OCI-LY1 (cell line): ENCODE results near the gene FHIP1A.

ENCODE experiments used
- H2AFZ ChIP-seq: fragments of 200-600 bp; sonication (generic), shearing (Covaris generic); 2 replicates; pipeline ENCODE4 v1.6.0; 2014; ENCODE audit warnings: antibody characterized with exemption, mild to moderate bottlenecking, low read length
- H3F3A ChIP-seq: fragments of 200-600 bp; sonication (generic), shearing (Covaris generic); 2 replicates; pipeline ENCODE4 v1.6.0; 2014; ENCODE audit warnings: mild to moderate bottlenecking, antibody characterized with exemption, low read length, moderate library complexity; ENCODE audit not compliant: insufficient read depth
- H3K27ac ChIP-seq: fragments of 200-600 bp; sonication (generic); 2 replicates; pipeline ENCODE4 v1.5.1; 2014; ENCODE audit warnings: low read length, mixed run types, mild to moderate bottlenecking, low read depth; ENCODE audit not compliant: poor library complexity, severe bottlenecking
- H3K27me3 ChIP-seq: fragments of 200-600 bp; sonication (generic); 2 replicates; pipeline ENCODE4 v1.6.0; 2014; ENCODE audit warnings: antibody characterized with exemption, mild to moderate bottlenecking, low read length, moderate library complexity; ENCODE audit not compliant: insufficient read depth
- H3K36me3 ChIP-seq: fragments of 200-600 bp; sonication (generic); 2 replicates; pipeline ENCODE4 v1.6.1; 2014; ENCODE audit warnings: mild to moderate bottlenecking, antibody characterized with exemption, low read length, moderate library complexity, mixed read lengths; ENCODE audit not compliant: insufficient read depth
- H3K4me1 ChIP-seq: fragments of 200-600 bp; sonication (generic); 2 replicates; pipeline ENCODE4 v1.5.1; 2014; ENCODE audit warnings: mild to moderate bottlenecking, low read length, moderate library complexity; ENCODE audit not compliant: insufficient read depth, severe bottlenecking
- H3K4me2 ChIP-seq: fragments of 200-600 bp; sonication (generic), shearing (Covaris generic); 2 replicates; pipeline ENCODE4 v1.6.1; 2014; ENCODE audit warnings: low read length
- H3K4me3 ChIP-seq: fragments of 200-600 bp; sonication (generic); 2 replicates; pipeline ENCODE4 v1.5.1; 2014; ENCODE audit warnings: low read length, low read depth, mild to moderate bottlenecking, mixed read lengths; ENCODE audit not compliant: poor library complexity, severe bottlenecking
- H3K79me2 ChIP-seq: fragments of 200-600 bp; shearing (Covaris generic); 2 replicates; pipeline ENCODE4 v1.6.1; 2016; ENCODE audit warnings: mixed run types, low read length, mixed read lengths; ENCODE audit not compliant: insufficient read depth
- H3K9ac ChIP-seq: fragments of 200-600 bp; sonication (generic), shearing (Covaris generic); 2 replicates; pipeline ENCODE4 v1.6.1; 2014; ENCODE audit warnings: mild to moderate bottlenecking, low read length, mixed read lengths
- H3K9me2 ChIP-seq: fragments of 200-600 bp; sonication (generic), shearing (Covaris generic); 2 replicates; pipeline ENCODE4 v1.6.1; 2014; ENCODE audit warnings: low read depth, mild to moderate bottlenecking, low read length, mixed read lengths
- H3K9me3 ChIP-seq: fragments of 200-600 bp; shearing (Covaris generic); 2 replicates; pipeline ENCODE4 v1.6.1; 2014; ENCODE audit warnings: low read length, mixed read lengths
- H4K20me1 ChIP-seq: fragments of 200-600 bp; sonication (generic), shearing (Covaris generic); 2 replicates; pipeline ENCODE4 v1.6.0; 2016; ENCODE audit warnings: mild to moderate bottlenecking, low read length; ENCODE audit not compliant: insufficient read depth
- EZH2 ChIP-seq: fragments of 200-600 bp; sonication (generic), shearing (Covaris generic); IDR thresholded peaks from 2 replicates; pipeline ENCODE4 v1.8.0; 2017; ENCODE audit warnings: borderline replicate concordance, mixed run types, mild to moderate bottlenecking, antibody characterized with exemption, low read length, moderate library complexity, mixed read lengths
- TF ChIP-seq, protein P1 (sequence below): fragments of 200-600 bp; sonication (generic), shearing (Covaris generic); IDR thresholded peaks from 2 replicates; pipeline ENCODE4 v1.5.1; 2017; ENCODE audit warnings: mild to moderate bottlenecking, antibody characterized with exemption, low read length, moderate library complexity, mixed read lengths

FHIP1A gene

DNA sequence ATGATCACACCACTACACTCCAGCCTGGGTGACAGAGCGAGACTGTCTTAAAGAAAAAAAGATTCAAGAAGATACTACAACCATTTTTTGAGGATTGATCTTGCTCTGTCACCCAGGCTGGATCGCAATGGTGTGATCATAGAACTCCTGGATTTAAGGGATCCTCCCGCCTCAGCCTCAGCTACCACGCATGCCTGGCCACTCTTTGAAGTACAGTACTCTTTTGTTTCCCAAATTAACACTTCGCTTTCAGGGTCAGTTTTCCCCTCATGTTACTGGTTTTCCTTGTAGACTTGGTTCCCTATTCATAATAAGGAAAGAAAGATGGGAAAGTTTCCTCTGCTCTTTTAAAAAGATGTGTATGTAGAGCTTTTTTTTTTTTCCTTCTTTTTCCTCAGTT is 34.3 kb downstream of the FHIP1A start:
- no peaks in the 10 kb centered on the region for H3K36me3 ChIP-seq
- H2AFZ ChIP-seq = no peak overlapping the region
- H3K27ac ChIP-seq = no peak overlapping the region
- TF ChIP-seq EZH2 = no peak
- TF ChIP-seq, protein P1, sequence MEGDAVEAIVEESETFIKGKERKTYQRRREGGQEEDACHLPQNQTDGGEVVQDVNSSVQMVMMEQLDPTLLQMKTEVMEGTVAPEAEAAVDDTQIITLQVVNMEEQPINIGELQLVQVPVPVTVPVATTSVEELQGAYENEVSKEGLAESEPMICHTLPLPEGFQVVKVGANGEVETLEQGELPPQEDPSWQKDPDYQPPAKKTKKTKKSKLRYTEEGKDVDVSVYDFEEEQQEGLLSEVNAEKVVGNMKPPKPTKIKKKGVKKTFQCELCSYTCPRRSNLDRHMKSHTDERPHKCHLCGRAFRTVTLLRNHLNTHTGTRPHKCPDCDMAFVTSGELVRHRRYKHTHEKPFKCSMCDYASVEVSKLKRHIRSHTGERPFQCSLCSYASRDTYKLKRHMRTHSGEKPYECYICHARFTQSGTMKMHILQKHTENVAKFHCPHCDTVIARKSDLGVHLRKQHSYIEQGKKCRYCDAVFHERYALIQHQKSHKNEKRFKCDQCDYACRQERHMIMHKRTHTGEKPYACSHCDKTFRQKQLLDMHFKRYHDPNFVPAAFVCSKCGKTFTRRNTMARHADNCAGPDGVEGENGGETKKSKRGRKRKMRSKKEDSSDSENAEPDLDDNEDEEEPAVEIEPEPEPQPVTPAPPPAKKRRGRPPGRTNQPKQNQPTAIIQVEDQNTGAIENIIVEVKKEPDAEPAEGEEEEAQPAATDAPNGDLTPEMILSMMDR = no peak
- no peak overlapping the region for H3K4me3 ChIP-seq
- no peaks in the 10 kb centered on the region for H3K79me2 ChIP-seq
- no peaks in the 10 kb centered on the region for H3K27me3 ChIP-seq
- no peaks in the 10 kb centered on the region for H3K9me2 ChIP-seq
- H3K4me1 ChIP-seq = no peaks in the 10 kb centered on the region
- no peak overlapping the region for H3K4me2 ChIP-seq
- H3F3A ChIP-seq = no peaks in the 10 kb centered on the region
- H3K9me3 ChIP-seq = no peaks in the 10 kb centered on the region
- no peak overlapping the region for H3K9ac ChIP-seq
- no peaks in the 10 kb centered on the region for H4K20me1 ChIP-seq

DNA sequence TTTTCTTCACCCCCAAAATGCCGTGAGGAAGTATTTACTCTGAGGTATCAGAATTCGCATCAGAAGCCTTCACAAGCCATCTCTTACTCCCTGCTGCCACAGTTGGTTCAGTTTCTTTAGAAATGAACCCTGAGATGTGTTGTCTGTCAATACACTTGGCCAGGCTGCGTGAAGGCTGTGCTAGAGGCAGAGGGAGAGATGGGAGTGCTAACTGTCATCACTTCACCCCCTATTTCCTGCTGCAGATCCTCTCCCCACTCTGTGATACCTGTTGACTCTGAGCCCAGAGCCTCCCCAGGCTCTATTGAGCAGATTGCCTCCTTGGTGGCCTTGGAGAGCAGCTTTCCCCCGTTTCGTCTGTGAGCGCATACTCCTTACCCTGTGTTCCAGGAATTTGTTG is 34.8 kb downstream of the FHIP1A start:
- Histone ChIP-seq H3K4me3 (no peak overlapping the region), H3K4me2 (no peak overlapping the region), H4K20me1 (no peaks in the 10 kb centered on the region), H3K9ac (no peak overlapping the region), H3K27me3 (no peaks in the 10 kb centered on the region), H3K36me3 (no peaks in the 10 kb centered on the region), H3F3A (no peaks in the 10 kb centered on the region), H3K79me2 (no peaks in the 10 kb centered on the region), H3K9me2 (no peaks in the 10 kb centered on the region), H3K9me3 (no peaks in the 10 kb centered on the region), H3K4me1 (no peaks in the 10 kb centered on the region), H3K27ac (no peak overlapping the region), H2AFZ (no peak overlapping the region)
- TF ChIP-seq, protein P1 = no peak
- no peak for TF ChIP-seq EZH2

DNA sequence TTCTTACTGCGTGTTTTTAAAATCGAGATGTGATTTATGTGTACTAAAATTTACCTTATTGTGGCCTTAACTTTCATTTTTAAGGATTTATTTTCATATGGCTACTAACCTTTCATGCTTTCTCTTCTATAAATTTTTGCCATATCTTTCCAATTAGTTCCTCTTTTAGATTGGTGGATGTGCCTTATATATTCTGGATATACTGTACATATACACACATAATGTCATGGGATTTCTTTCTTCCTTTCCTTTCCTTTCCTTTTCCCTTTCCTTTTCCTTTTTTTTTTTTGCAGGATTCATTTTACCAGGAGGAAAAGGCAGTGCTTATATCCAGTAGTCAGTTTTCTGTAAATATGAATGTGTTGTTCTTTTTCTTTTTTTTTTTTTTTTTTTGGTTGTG is 37.2 kb downstream of the FHIP1A start:
- no peaks in the 10 kb centered on the region for H3F3A ChIP-seq
- H3K9me2 ChIP-seq = no peaks in the 10 kb centered on the region
- H3K9ac ChIP-seq = no peak overlapping the region
- H3K4me1 ChIP-seq = no peaks in the 10 kb centered on the region
- H3K27ac ChIP-seq = no peak overlapping the region
- TF ChIP-seq EZH2 = no peak
- TF ChIP-seq, protein P1 = no peak
- H2AFZ ChIP-seq = no peak overlapping the region
- no peaks in the 10 kb centered on the region for H4K20me1 ChIP-seq
- no peaks in the 10 kb centered on the region for H3K27me3 ChIP-seq
- no peak overlapping the region for H3K4me2 ChIP-seq
- H3K79me2 ChIP-seq = no peaks in the 10 kb centered on the region
- no peak overlapping the region for H3K4me3 ChIP-seq
- H3K36me3 ChIP-seq = no peaks in the 10 kb centered on the region
- H3K9me3 ChIP-seq = no peaks in the 10 kb centered on the region
